Stomach (tissue), 4 donors: ENCODE measurements around the gene SCGB1C2.

ENCODE experiments used
- POLR2A ChIP-seq, 4 donors: fragments of 450-650 bp; IDR thresholded peaks; one replicate each; pipeline ENCODE4 v1.6.1; 2016; ENCODE audit warnings: antibody characterized with exemption in 4 of 4, control low read depth in 2 of 4, mild to moderate bottlenecking in 1 of 4, moderate library complexity in 1 of 4
- POLR2AphosphoS5 ChIP-seq, 3 donors: sonication (generic); formaldehyde crosslinking; IDR thresholded peaks; one replicate each; pipeline ENCODE4 v1.6.1; 2016; ENCODE audit warnings: antibody characterized with exemption in 3 of 3
- TF ChIP-seq, protein P1 (sequence below), 7 experiments: fragments of 450-650 bp in 4 of 7; fragments of 200-600 bp in 3 of 7; sonication (generic) in 3 of 7; IDR thresholded peaks; one replicate each; pipeline ENCODE4 v1.5.1; 2016 to 2019; ENCODE audit warnings: antibody characterized with exemption in 7 of 7, control low read depth in 2 of 7, mild to moderate bottlenecking in 1 of 7

DNA sequence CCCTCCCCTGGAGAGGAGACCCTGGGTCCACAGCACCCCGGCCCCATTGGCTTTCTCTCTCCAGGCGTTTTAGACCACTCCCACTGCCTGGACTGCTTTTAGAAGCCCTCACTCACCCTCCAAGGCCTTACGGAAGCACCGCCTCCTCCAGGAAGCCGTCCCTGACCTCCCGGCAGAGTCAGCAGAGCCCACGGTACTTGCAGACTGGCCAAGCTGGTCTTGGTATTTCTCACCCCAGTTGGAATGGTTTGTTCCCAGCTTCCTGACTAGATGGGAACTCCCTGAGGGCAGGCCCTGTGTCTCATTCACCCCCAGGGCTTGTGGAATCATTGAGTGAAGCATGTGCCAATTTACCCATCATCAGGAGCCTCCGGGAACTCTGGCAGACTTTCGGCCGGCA lies 9.2 kb downstream of the SCGB1C2 start:
- TF ChIP-seq, protein P1, sequence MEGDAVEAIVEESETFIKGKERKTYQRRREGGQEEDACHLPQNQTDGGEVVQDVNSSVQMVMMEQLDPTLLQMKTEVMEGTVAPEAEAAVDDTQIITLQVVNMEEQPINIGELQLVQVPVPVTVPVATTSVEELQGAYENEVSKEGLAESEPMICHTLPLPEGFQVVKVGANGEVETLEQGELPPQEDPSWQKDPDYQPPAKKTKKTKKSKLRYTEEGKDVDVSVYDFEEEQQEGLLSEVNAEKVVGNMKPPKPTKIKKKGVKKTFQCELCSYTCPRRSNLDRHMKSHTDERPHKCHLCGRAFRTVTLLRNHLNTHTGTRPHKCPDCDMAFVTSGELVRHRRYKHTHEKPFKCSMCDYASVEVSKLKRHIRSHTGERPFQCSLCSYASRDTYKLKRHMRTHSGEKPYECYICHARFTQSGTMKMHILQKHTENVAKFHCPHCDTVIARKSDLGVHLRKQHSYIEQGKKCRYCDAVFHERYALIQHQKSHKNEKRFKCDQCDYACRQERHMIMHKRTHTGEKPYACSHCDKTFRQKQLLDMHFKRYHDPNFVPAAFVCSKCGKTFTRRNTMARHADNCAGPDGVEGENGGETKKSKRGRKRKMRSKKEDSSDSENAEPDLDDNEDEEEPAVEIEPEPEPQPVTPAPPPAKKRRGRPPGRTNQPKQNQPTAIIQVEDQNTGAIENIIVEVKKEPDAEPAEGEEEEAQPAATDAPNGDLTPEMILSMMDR (IDR thresholded peaks at IDR 0.05): no peak
- TF ChIP-seq POLR2A (IDR thresholded peaks at IDR 0.05): no peak
- TF ChIP-seq POLR2AphosphoS5 (IDR thresholded peaks at IDR 0.05): no peak
